C4-2B (cell line): ENCODE data around the gene MDH2.

Experiments used
- H3K27ac ChIP-seq: fragments of 450-650 bp; 2 replicates; pipeline ENCODE4 v1.5.1; 2017
- CTCF ChIP-seq: fragments of 450-650 bp; conservative IDR thresholded peaks from 2 replicates; pipeline ENCODE4 v1.5.1; 2017; ENCODE audit warnings: mild to moderate bottlenecking
- ZFX ChIP-seq: fragments of 450-650 bp; IDR thresholded peaks from 2 replicates; pipeline ENCODE4 v1.6.1; 2017

MDH2 gene

GRCh38 chr7:76031964-76032363 is 15.9 kb upstream of the MDH2 start:
- no peak overlapping the region for H3K27ac ChIP-seq
- TF ChIP-seq CTCF (no peak), ZFX (no peak)

GRCh38 chr7:76037310-76037709 is 10.6 kb upstream of the MDH2 start:
- H3K27ac ChIP-seq: no peak overlapping the region
- no peak for TF ChIP-seq CTCF

GRCh38 chr7:76040126-76040525 is 7.8 kb upstream of the MDH2 start:
- H3K27ac ChIP-seq: no peak overlapping the region
- TF ChIP-seq CTCF: no peak
- TF ChIP-seq ZFX: no peak

- no peak overlapping the region for H3K27ac ChIP-seq
- TF ChIP-seq ZFX (no peak), CTCF (no peak)
Observed at GRCh38 chr7:76044375-76044865, 3.5 kb upstream of the MDH2 start.

GRCh38 chr7:76047305-76047810 is 548 bp upstream of the MDH2 start:
- peak overlapping the region; percentile 100 for H3K27ac ChIP-seq
- no peak for TF ChIP-seq CTCF
- no peak for TF ChIP-seq ZFX

- no peak for TF ChIP-seq ZFX
- TF ChIP-seq CTCF: no peak
- peak overlapping the region; percentile 100 for H3K27ac ChIP-seq
Observed at GRCh38 chr7:76048668-76048988, 722 bp downstream of the MDH2 start.

- H3K27ac ChIP-seq: peak overlapping the region; percentile 100; the same call in 1 of the 2 replicates
- TF ChIP-seq CTCF (no peak), ZFX (no peak)
Observed at GRCh38 chr7:76049295-76049694, 1.4 kb downstream of the MDH2 start.
